Ishikawa (cell line): ENCODE results near the gene ZG16B.

Experiments
- CEBPB ChIP-seq: IDR thresholded peaks from 2 replicates; pipeline ENCODE4 v1.6.1; 2012
- EGR1 ChIP-seq: IDR thresholded peaks from 2 replicates; pipeline ENCODE4 v1.6.1; 2012
- EP300 ChIP-seq: IDR thresholded peaks from 2 replicates; pipeline ENCODE4 v1.6.1; 2012; ENCODE audit warnings: borderline replicate concordance
- FOXM1 ChIP-seq: IDR thresholded peaks from 2 replicates; pipeline ENCODE4 v1.6.1; 2012; ENCODE audit warnings: low read depth, borderline replicate concordance
- MAX ChIP-seq: IDR thresholded peaks from 2 replicates; pipeline ENCODE4 v1.6.1; 2012
- RAD21 ChIP-seq: IDR thresholded peaks from 2 replicates; pipeline ENCODE4 v1.6.1; 2012; ENCODE audit warnings: low read depth
- REST ChIP-seq: IDR thresholded peaks from 2 replicates; pipeline ENCODE4 v1.6.1; 2012; ENCODE audit warnings: low read depth, mild to moderate bottlenecking
- TAF1 ChIP-seq: IDR thresholded peaks from 2 replicates; pipeline ENCODE4 v1.6.1; 2012; ENCODE audit warnings: low read depth, mild to moderate bottlenecking
- TCF12 ChIP-seq: IDR thresholded peaks from 2 replicates; pipeline ENCODE4 v1.6.1; 2012; ENCODE audit warnings: low read depth
- TEAD4 ChIP-seq: IDR thresholded peaks from 2 replicates; pipeline ENCODE4 v1.6.1; 2012
- USF1 ChIP-seq: IDR thresholded peaks from 2 replicates; pipeline ENCODE4 v1.6.1; 2012
- YY1 ChIP-seq: IDR thresholded peaks from 2 replicates; pipeline ENCODE4 v1.6.1; 2012; ENCODE audit warnings: low read depth
- ZBTB7A ChIP-seq: IDR thresholded peaks from 2 replicates; pipeline ENCODE4 v1.6.1; 2012; ENCODE audit warnings: low read depth

- TF ChIP-seq EP300, result no peak
- no peak for TF ChIP-seq FOXM1
- no peak for TF ChIP-seq YY1
- TF ChIP-seq TAF1, result no peak
- TF ChIP-seq CEBPB, result no peak
- no peak for TF ChIP-seq RAD21
- no peak for TF ChIP-seq REST
- no peak for TF ChIP-seq USF1
- no peak for TF ChIP-seq ZBTB7A
- TF ChIP-seq EGR1, result no peak
- no peak for TF ChIP-seq MAX
- no peak for TF ChIP-seq TCF12
- no peak for TF ChIP-seq TEAD4
These were observed 22.8 kb downstream of the ZG16B start for GRCh38 chr16:2852731-2853507.
